ENCODE data around the gene GAB1.

- no peak for TF ChIP-seq CTCF (IDR thresholded peaks at IDR 0.05)
- TF ChIP-seq POLR2A (IDR thresholded peaks at IDR 0.05) = no peak
These were observed 53.0 kb downstream of the GAB1 start for GRCh38 chr4:143389579-143390195.
